Smooth muscle cell of the coronary artery (primary cell): ENCODE results near the gene TPTE2. TPM values are rescaled to one million over a fixed set of nuclear protein-coding genes. Genes with fewer than 3 reads are reported as not detected.

ENCODE experiments used
- total RNA-seq: library from RNA; depleted of rRNA; stranded (reverse); fragments of >200 nt; gene quantifications from 2 replicates; pipeline ENCODE4 v1.2.3, GENCODE V29; 2014; ENCODE audit warnings: low replicate concordance

The TPTE2 gene
- total RNA-seq: not detected in 2 replicates

GRCh38 chr13:19561127-19561582 lies at the start of gene TPTE2:
TSS of gene TPTE2 (minus strand) at chr13:19561532. CDS start at chr13:19503234, 58,298 bp downstream.

Other genes starting within 250 kb of the TPTE2 start
- gene MPHOSPH8, start 72.1 kb upstream of the TPTE2 start, total RNA-seq: 13.2 and 14.7 TPM in 2 replicates
- gene PSPC1, start 221.4 kb upstream of the TPTE2 start, total RNA-seq: 22.0 and 41.5 TPM in 2 replicates